ENCODE results near the gene LIAS.

DNA sequence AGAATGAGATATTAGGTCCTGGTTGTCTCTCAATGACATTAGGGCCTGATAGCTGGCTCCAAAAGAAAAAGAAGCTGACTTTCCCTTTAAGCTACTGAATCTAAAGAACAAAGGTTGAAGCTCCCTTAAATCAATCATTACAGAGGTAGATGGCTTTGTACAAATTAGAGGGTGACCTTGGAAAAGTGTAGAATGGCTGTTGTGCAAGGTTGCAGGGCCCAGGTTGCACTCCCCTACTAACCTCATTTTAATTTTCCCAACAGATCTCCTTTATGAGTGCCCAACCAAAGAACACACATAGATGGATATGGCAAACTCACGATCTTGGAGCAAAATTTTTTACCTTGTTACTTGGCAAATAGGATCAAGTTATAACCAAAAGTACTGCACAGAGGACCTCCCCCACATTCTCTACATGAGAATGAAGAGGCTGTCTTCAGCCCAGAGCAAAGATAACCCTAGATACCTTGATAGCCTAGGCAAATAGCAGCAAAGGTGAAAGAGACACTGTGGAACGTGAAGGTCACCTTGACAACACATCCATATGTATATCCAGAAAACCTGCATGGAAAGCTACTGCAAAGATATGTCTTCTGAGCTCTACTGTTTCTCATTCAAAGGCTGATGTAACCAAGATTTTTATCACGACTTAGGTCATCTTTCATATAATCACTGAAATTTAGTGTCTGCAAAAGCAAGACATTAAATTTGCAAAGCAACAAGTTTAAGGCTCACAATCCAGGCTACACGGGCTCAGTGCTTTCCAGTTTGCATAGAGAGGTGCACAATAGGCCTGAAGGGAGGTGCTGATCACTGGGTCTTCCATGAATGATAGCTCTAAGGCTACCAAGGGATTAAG lies 29.2 kb upstream of the LIAS start:
- TF ChIP-seq, protein P1, sequence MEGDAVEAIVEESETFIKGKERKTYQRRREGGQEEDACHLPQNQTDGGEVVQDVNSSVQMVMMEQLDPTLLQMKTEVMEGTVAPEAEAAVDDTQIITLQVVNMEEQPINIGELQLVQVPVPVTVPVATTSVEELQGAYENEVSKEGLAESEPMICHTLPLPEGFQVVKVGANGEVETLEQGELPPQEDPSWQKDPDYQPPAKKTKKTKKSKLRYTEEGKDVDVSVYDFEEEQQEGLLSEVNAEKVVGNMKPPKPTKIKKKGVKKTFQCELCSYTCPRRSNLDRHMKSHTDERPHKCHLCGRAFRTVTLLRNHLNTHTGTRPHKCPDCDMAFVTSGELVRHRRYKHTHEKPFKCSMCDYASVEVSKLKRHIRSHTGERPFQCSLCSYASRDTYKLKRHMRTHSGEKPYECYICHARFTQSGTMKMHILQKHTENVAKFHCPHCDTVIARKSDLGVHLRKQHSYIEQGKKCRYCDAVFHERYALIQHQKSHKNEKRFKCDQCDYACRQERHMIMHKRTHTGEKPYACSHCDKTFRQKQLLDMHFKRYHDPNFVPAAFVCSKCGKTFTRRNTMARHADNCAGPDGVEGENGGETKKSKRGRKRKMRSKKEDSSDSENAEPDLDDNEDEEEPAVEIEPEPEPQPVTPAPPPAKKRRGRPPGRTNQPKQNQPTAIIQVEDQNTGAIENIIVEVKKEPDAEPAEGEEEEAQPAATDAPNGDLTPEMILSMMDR (IDR thresholded peaks at IDR 0.05; ENCODE audit: low read depth, low read length), result no peak
- TF ChIP-seq EZH2phosphoT487 (IDR thresholded peaks at IDR 0.05; ENCODE audit: low read depth), result no peak
